SK-N-SH (cell line): ENCODE data around the gene LUC7L3.

ENCODE experiments used
- CTCF ChIP-seq: fragments of 200-600 bp; sonication (generic); IDR thresholded peaks from 2 replicates; pipeline ENCODE4 v1.6.1; 2017; ENCODE audit warnings: antibody characterized with exemption, mild to moderate bottlenecking, moderate library complexity
- SMC3 ChIP-seq: IDR thresholded peaks from 2 replicates; pipeline ENCODE4 v1.6.1; 2012; ENCODE audit warnings: low read depth, low read length, improper control_type of control experiment

- TF ChIP-seq CTCF (no peak), SMC3 (no peak)
These were observed 12.4 kb downstream of the LUC7L3 start for GRCh38 chr17:50731575-50732460.
